ENCODE results near the gene XYLB.

DNA sequence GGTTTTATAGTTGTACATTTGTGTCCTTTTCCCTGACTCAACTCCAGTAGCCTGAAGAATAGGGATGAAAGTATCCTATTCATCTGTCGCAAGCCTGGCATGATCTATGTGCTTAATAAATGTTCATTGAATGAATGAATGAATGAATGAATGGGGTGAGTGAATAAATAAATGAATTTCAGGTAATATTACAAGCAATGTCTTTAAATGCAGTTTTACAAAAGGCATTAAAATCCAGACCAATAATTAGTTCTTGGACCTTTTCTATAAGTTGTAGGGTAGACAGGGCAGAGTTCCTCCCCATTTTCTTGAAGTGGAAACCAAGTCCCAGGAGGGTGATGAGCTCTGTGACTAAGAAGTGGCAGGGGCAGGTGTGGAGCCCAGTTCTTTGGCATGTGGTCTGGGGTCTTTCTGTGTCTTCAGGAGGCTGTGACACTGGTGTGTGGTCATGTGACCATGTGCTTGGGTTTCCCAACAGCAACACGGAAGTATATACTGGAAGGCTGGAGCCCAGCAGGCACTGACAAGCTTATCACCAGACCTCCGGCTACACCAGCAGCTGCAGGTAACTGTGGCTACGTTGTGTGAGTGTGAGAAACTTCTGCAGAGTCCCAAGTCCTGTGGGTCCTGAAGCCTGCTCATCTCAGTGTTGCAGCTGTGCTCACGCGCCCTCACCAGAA, 18.3 kb downstream of the XYLB start:
- TF ChIP-seq EZH2phosphoT487 (IDR thresholded peaks at IDR 0.05; ENCODE audit: borderline replicate concordance, low read depth) = no peak
- TF ChIP-seq ELF1 (IDR thresholded peaks at IDR 0.05) = no peak
- TF ChIP-seq, protein P1, sequence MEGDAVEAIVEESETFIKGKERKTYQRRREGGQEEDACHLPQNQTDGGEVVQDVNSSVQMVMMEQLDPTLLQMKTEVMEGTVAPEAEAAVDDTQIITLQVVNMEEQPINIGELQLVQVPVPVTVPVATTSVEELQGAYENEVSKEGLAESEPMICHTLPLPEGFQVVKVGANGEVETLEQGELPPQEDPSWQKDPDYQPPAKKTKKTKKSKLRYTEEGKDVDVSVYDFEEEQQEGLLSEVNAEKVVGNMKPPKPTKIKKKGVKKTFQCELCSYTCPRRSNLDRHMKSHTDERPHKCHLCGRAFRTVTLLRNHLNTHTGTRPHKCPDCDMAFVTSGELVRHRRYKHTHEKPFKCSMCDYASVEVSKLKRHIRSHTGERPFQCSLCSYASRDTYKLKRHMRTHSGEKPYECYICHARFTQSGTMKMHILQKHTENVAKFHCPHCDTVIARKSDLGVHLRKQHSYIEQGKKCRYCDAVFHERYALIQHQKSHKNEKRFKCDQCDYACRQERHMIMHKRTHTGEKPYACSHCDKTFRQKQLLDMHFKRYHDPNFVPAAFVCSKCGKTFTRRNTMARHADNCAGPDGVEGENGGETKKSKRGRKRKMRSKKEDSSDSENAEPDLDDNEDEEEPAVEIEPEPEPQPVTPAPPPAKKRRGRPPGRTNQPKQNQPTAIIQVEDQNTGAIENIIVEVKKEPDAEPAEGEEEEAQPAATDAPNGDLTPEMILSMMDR (IDR thresholded peaks at IDR 0.05) = no peak
- TF ChIP-seq YY1 (IDR thresholded peaks at IDR 0.05; ENCODE audit: low read depth) = no peak
- TF ChIP-seq, protein P2, sequence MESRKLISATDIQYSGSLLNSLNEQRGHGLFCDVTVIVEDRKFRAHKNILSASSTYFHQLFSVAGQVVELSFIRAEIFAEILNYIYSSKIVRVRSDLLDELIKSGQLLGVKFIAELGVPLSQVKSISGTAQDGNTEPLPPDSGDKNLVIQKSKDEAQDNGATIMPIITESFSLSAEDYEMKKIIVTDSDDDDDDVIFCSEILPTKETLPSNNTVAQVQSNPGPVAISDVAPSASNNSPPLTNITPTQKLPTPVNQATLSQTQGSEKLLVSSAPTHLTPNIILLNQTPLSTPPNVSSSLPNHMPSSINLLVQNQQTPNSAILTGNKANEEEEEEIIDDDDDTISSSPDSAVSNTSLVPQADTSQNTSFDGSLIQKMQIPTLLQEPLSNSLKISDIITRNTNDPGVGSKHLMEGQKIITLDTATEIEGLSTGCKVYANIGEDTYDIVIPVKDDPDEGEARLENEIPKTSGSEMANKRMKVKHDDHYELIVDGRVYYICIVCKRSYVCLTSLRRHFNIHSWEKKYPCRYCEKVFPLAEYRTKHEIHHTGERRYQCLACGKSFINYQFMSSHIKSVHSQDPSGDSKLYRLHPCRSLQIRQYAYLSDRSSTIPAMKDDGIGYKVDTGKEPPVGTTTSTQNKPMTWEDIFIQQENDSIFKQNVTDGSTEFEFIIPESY (IDR thresholded peaks at IDR 0.05; ENCODE audit: borderline replicate concordance, low read depth) = no peak
